Fibroblast of lung (primary cell): Measurements from ENCODE around the gene ABCA2.

Experiments used
- EZH2 ChIP-seq: IDR thresholded peaks from 2 replicates; pipeline ENCODE4 v1.5.1; 2012; ENCODE audit warnings: low read length, control low read depth, mild to moderate bottlenecking; ENCODE audit errors: missing control alignments
- TF ChIP-seq, protein P1 (sequence below), 2 donors: IDR thresholded peaks in 1 of 2; conservative IDR thresholded peaks in 1 of 2; 1 replicate in 1 of 2; 2 replicates in 1 of 2; pipeline ENCODE4 v1.5.1; 2011 to 2012; ENCODE audit warnings: low read length in 2 of 2, control low read depth in 1 of 2, inconsistent platforms in 1 of 2, low read depth in 1 of 2, mild to moderate bottlenecking in 1 of 2

DNA sequence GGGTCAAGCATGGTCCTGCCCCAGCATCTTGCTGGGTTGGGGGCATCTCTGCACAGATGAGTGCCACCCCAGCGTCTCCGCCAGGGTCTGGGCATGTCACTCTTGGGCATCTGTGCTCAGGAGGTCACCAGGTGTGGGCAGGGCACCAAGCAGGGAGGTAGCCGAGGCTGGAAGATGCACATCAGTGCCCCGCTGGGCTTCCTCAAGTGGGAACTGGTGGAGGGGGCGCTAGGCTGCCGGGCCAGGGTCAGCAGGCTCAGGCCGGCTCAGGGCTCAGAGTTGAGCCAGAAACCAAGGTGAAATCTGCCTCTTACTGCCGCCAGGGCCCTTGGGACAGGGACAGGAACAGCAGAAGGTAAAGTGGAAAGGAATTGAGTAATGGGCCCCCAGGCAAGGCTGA is 7.9 kb upstream of the ABCA2 start:
- TF ChIP-seq, protein P1, sequence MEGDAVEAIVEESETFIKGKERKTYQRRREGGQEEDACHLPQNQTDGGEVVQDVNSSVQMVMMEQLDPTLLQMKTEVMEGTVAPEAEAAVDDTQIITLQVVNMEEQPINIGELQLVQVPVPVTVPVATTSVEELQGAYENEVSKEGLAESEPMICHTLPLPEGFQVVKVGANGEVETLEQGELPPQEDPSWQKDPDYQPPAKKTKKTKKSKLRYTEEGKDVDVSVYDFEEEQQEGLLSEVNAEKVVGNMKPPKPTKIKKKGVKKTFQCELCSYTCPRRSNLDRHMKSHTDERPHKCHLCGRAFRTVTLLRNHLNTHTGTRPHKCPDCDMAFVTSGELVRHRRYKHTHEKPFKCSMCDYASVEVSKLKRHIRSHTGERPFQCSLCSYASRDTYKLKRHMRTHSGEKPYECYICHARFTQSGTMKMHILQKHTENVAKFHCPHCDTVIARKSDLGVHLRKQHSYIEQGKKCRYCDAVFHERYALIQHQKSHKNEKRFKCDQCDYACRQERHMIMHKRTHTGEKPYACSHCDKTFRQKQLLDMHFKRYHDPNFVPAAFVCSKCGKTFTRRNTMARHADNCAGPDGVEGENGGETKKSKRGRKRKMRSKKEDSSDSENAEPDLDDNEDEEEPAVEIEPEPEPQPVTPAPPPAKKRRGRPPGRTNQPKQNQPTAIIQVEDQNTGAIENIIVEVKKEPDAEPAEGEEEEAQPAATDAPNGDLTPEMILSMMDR (conservative IDR thresholded peaks at IDR 0.05 in 1 of 2, IDR thresholded peaks at IDR 0.05 in 1 of 2; ENCODE audit: low read depth in 1 of 2, low read length in 2 of 2) = no peak
- no peak for TF ChIP-seq EZH2
